Panc1 (cell line): ENCODE measurements around the gene ZAR1. TPM values are rescaled to one million over a fixed set of nuclear protein-coding genes. Genes with fewer than 3 reads are reported as not detected.

Experiments
- ATAC-seq: fragments of 200-7000 bp; cut with Tn5 transposase; 2 replicates; pipeline ENCODE4 v1.9.1; 2020; ENCODE audit warnings: mild to moderate bottlenecking, moderate library complexity
- BruUV-seq: library from RNA; stranded (reverse); fragments of 400-500 nt; replicated peaks from 2 replicates; lab custom pipeline; 2021; lab: Mats Ljungman, UMichigan
- CTCF ChIA-PET: fragments of 300-600 bp; sonication (Branson Sonifier 250); formaldehyde crosslinking; loops from one replicate; lab custom pipeline; 2022; ENCODE audit warnings: antibody characterized with exemption; lab: Charles Lee
- POLR2A ChIA-PET: fragments of 300-600 bp; sonication (Branson Sonifier 250); formaldehyde crosslinking; loops from one replicate; lab custom pipeline; 2022; ENCODE audit warnings: antibody characterized with exemption; lab: Charles Lee
- DNase-seq: peaks from one replicate; pipeline ENCODE4 v3.0.0-alpha.2; 2010; ENCODE audit warnings: low read depth, low spot score
- H3K27ac ChIP-seq: 2 replicates; pipeline ENCODE4 v1.5.1; 2011; ENCODE audit warnings: mild to moderate bottlenecking, low read length, inconsistent platforms
- H3K27me3 ChIP-seq: fragments of 200-500 bp; sonication (Bioruptor generic); 2 replicates; pipeline ENCODE4 v1.6.0; 2014; ENCODE audit warnings: low read length, inconsistent platforms; ENCODE audit not compliant: control insufficient read depth, insufficient read depth
- H3K36me3 ChIP-seq: fragments of 200-500 bp; sonication (Bioruptor generic); 2 replicates; pipeline ENCODE4 v1.5.1; 2014; ENCODE audit warnings: inconsistent platforms, mild to moderate bottlenecking, low read length, moderate library complexity; ENCODE audit not compliant: control insufficient read depth, insufficient read depth
- H3K4me1 ChIP-seq: 2 replicates; pipeline ENCODE4 v1.5.1; 2011; ENCODE audit warnings: inconsistent platforms, mild to moderate bottlenecking, low read length, moderate library complexity; ENCODE audit not compliant: control insufficient read depth, insufficient read depth
- H3K4me3 ChIP-seq, 2 experiments: 2 replicates each; pipeline ENCODE4 v1.5.1; 2011 to 2012; ENCODE audit warnings: low read depth in 2 of 2, low read length in 2 of 2, mild to moderate bottlenecking in 2 of 2, inconsistent platforms in 1 of 2, moderate library complexity in 1 of 2
- H3K9me3 ChIP-seq: fragments of 200-500 bp; sonication (Bioruptor generic); 2 replicates; pipeline ENCODE4 v1.5.1; 2014; ENCODE audit warnings: low read depth, mild to moderate bottlenecking, inconsistent platforms, low read length, moderate library complexity; ENCODE audit not compliant: control insufficient read depth, insufficient read depth
- POLR2AphosphoS5 ChIP-seq: IDR thresholded peaks from 2 replicates; pipeline ENCODE4 v1.6.1; 2012; ENCODE audit warnings: mild to moderate bottlenecking, low read depth, low read length, moderate library complexity
- SIN3A ChIP-seq: IDR thresholded peaks from 2 replicates; pipeline ENCODE4 v1.6.1; 2012; ENCODE audit warnings: low read depth, mild to moderate bottlenecking, low read length, moderate library complexity, borderline replicate concordance; ENCODE audit not compliant: insufficient read depth
- TCF7L2 ChIP-seq: IDR thresholded peaks from 2 replicates; pipeline ENCODE4 v1.6.1; 2011; ENCODE audit warnings: mild to moderate bottlenecking, low read depth, low read length, inconsistent platforms
- in situ Hi-C: cut with HindIII; loops from 2 replicates; pipeline ENCODE4 v1.10.0; 2016; ENCODE audit warnings: low sequenced_read_pairs, low pct_unique_long_range_greater_than_20kb
- intact Hi-C: fragments of 100-400 bp; cut with micrococcal nuclease; formaldehyde crosslinking; loops from one replicate; pipeline ENCODE4 v1.10.0; 2022; ENCODE audit not compliant: unreplicated experiment
- total RNA-seq: library from RNA; stranded (reverse); gene quantifications from one replicate; pipeline ENCODE4 v1.2.1, GENCODE V29; 2021; ENCODE audit not compliant: unreplicated experiment
- TF ChIP-seq, protein P1 (sequence below): fragments of 450-650 bp; IDR thresholded peaks from 2 replicates; pipeline ENCODE4 v1.5.1; 2017; ENCODE audit warnings: mild to moderate bottlenecking
- TF ChIP-seq, protein P2 (sequence below), 2 experiments: IDR thresholded peaks; 2 replicates each; pipeline ENCODE4 v1.6.1; 2011 to 2012; ENCODE audit warnings: low read depth in 2 of 2, control low read depth in 1 of 2, low read length in 1 of 2, mild to moderate bottlenecking in 1 of 2, moderate library complexity in 1 of 2; ENCODE audit not compliant: insufficient read depth in 1 of 2

ZAR1 gene
- total RNA-seq, 1 experiment from 2014 or later = not detected

DNA sequence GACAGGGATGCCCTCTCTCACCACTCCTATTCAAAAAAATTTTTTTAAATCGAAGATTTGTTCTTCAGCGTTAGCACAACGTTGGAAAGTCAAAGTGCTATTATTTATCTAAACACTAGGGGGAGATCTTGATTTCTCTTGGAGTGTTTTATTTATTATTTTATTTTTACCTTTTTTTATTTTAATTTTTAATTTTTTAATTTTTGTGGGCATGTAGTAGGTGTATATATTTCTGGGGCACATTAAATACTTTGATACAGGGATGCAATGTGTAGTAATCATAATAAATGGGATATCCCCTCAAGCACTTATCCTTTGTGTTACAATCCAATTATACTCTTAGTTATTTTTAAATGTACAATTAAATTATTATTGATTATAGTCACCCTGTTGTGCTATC lies 44.3 kb upstream of the ZAR1 start:
- BruUV-seq = no TSS peak

DNA sequence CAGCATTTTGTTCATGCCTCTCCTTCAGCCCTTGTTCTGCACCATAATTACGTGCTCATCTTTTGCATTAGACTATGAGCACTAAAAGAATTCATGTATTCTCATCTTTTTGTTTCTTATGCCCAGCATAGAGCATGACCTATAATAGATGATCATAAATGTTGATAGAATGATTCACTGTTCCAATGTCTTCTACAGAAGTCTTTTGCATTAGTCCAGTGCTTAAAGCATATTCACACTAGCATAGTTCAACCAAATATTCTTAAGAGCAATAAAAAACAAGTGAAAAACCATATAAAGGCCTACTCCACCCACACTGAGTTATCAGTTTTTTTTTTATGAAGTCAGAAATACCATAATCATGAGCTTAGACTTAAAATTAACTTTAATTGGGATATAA lies 43.4 kb upstream of the ZAR1 start:
- no peaks in the 10 kb centered on the region for H3K9me3 ChIP-seq
- TF ChIP-seq SIN3A = no peak
- TF ChIP-seq POLR2AphosphoS5 = no peak
- no peak for TF ChIP-seq TCF7L2
- TF ChIP-seq, protein P1, sequence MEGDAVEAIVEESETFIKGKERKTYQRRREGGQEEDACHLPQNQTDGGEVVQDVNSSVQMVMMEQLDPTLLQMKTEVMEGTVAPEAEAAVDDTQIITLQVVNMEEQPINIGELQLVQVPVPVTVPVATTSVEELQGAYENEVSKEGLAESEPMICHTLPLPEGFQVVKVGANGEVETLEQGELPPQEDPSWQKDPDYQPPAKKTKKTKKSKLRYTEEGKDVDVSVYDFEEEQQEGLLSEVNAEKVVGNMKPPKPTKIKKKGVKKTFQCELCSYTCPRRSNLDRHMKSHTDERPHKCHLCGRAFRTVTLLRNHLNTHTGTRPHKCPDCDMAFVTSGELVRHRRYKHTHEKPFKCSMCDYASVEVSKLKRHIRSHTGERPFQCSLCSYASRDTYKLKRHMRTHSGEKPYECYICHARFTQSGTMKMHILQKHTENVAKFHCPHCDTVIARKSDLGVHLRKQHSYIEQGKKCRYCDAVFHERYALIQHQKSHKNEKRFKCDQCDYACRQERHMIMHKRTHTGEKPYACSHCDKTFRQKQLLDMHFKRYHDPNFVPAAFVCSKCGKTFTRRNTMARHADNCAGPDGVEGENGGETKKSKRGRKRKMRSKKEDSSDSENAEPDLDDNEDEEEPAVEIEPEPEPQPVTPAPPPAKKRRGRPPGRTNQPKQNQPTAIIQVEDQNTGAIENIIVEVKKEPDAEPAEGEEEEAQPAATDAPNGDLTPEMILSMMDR = no peak
- TF ChIP-seq, protein P2, sequence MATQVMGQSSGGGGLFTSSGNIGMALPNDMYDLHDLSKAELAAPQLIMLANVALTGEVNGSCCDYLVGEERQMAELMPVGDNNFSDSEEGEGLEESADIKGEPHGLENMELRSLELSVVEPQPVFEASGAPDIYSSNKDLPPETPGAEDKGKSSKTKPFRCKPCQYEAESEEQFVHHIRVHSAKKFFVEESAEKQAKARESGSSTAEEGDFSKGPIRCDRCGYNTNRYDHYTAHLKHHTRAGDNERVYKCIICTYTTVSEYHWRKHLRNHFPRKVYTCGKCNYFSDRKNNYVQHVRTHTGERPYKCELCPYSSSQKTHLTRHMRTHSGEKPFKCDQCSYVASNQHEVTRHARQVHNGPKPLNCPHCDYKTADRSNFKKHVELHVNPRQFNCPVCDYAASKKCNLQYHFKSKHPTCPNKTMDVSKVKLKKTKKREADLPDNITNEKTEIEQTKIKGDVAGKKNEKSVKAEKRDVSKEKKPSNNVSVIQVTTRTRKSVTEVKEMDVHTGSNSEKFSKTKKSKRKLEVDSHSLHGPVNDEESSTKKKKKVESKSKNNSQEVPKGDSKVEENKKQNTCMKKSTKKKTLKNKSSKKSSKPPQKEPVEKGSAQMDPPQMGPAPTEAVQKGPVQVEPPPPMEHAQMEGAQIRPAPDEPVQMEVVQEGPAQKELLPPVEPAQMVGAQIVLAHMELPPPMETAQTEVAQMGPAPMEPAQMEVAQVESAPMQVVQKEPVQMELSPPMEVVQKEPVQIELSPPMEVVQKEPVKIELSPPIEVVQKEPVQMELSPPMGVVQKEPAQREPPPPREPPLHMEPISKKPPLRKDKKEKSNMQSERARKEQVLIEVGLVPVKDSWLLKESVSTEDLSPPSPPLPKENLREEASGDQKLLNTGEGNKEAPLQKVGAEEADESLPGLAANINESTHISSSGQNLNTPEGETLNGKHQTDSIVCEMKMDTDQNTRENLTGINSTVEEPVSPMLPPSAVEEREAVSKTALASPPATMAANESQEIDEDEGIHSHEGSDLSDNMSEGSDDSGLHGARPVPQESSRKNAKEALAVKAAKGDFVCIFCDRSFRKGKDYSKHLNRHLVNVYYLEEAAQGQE (IDR thresholded peaks at IDR 0.05; ENCODE audit: insufficient read depth in 1 of 2, low read depth in 2 of 2, low read length in 1 of 2) = no peak
- ATAC-seq (no peak), DNase-seq (no peak)
- H3K27ac ChIP-seq = no peak overlapping the region
- H3K4me3 ChIP-seq = no peak overlapping the region
- no TSS peak for BruUV-seq
- in situ Hi-C loops (no loop called here), intact Hi-C loops (loop anchor here (10.0 kb wide), 1 partner anchor 58 kb away; no protein-coding TSS in a partner anchor)
- H3K4me1 ChIP-seq = no peaks in the 10 kb centered on the region
- ChIA-PET POLR2A (no interaction called here), CTCF (no interaction called here)
- no peaks in the 10 kb centered on the region for H3K27me3 ChIP-seq
- no peaks in the 10 kb centered on the region for H3K36me3 ChIP-seq

More for the DNA sequence above, 44.3 kb upstream of the ZAR1 start:
- CTCF ChIA-PET = interaction anchor here (0.6 to 0.7 kb wide), 2 partner anchors 110 to 171 kb away, joined by 5 to 7 read pairs; no protein-coding TSS in a partner anchor
- H3K36me3 ChIP-seq = no peaks in the 10 kb centered on the region
- H3K27me3 ChIP-seq = no peaks in the 10 kb centered on the region
- in situ Hi-C loops (no loop called here), intact Hi-C loops (loop anchor here (10.0 kb wide), 1 partner anchor 59 kb away; no protein-coding TSS in a partner anchor)
- no peaks in the 10 kb centered on the region for H3K4me1 ChIP-seq
- no peak overlapping the region for H3K27ac ChIP-seq
- no peaks in the 10 kb centered on the region for H3K9me3 ChIP-seq
- POLR2A ChIA-PET = no interaction called here
- DNase-seq (no peak), ATAC-seq (no peak)
- TF ChIP-seq, protein P1 = peak; percentile 56; the same call in 1 of the 2 replicates
- TF ChIP-seq POLR2AphosphoS5 = no peak
- H3K4me3 ChIP-seq = no peak overlapping the region
